H1 (cell line): ENCODE data around the gene STXBP2.

Experiments used
- CBX8 ChIP-seq: fragments of 300-800, 300-1000 bp; sonication (generic); IDR thresholded peaks from 2 replicates; pipeline ENCODE4 v1.7.1; 2016; ENCODE audit warnings: low read depth, low read length, borderline replicate concordance
- CTCF ChIP-seq, 3 experiments: IDR thresholded peaks; 1 replicate in 2 of 3; 2 replicates in 1 of 3; pipeline versions ENCODE4 v1.5.1 to v1.6.1; 2011; ENCODE audit warnings: low read length in 3 of 3, mild to moderate bottlenecking in 3 of 3, inconsistent platforms in 2 of 3, low read depth in 1 of 3, moderate library complexity in 1 of 3; ENCODE audit not compliant: insufficient read depth in 1 of 3; ENCODE audit errors: control extremely low read depth in 1 of 3
- EZH2 ChIP-seq: fragments of 200-600 bp; sonication (generic); IDR thresholded peaks from 2 replicates; pipeline ENCODE4 v1.7.1; 2012; ENCODE audit warnings: low read depth, mild to moderate bottlenecking, moderate library complexity, low read length, inconsistent platforms; ENCODE audit not compliant: severe bottlenecking
- JUN ChIP-seq: IDR thresholded peaks from 2 replicates; pipeline ENCODE4 v1.6.1; 2011; ENCODE audit warnings: low read depth, mild to moderate bottlenecking, improper control_type of control experiment, low read length
- MAFK ChIP-seq: IDR thresholded peaks from 2 replicates; pipeline ENCODE4 v1.6.1; 2012; ENCODE audit warnings: low read depth, mild to moderate bottlenecking, improper control_type of control experiment, low read length
- RBBP5 ChIP-seq: IDR thresholded peaks from 2 replicates; pipeline ENCODE4 v1.7.1; 2012; ENCODE audit warnings: low read depth, mild to moderate bottlenecking, inconsistent platforms, low read length, moderate library complexity, borderline replicate concordance
- TAF1 ChIP-seq: IDR thresholded peaks from 2 replicates; pipeline ENCODE4 v1.6.1; 2011; ENCODE audit warnings: mild to moderate bottlenecking, low read depth, low read length

- TF ChIP-seq CTCF (IDR thresholded peaks at IDR 0.05; ENCODE audit: control extremely low read depth in 1 of 3, insufficient read depth in 1 of 3, low read depth in 1 of 3, low read length in 3 of 3) (no peak), MAFK (no peak), TAF1 (no peak), JUN (no peak), RBBP5 (no peak), CBX8 (no peak), EZH2 (no peak)
These were observed 30.6 kb upstream of the STXBP2 start for GRCh38 chr19:7606289-7606688.
